HepG2 (cell line): ENCODE results near the gene SERPINE3. TPM values are rescaled to one million over a fixed set of nuclear protein-coding genes. Genes with fewer than 3 reads are reported as not detected.

Experiments used
- ATAC-seq: fragments of 200-7000 bp; cut with Tn5 transposase; 3 replicates; pipeline ENCODE4 v1.9.1; 2020; ENCODE audit warnings: mild to moderate bottlenecking, moderate library complexity
- BruUV-seq: library from RNA; stranded (reverse); fragments of 400-500 nt; replicated peaks from 2 replicates; lab custom pipeline; 2021; lab: Mats Ljungman, UMichigan
- CTCF ChIA-PET: fragments of 300-600 bp; formaldehyde crosslinking; extraction: SDS; loops from one replicate; lab custom pipeline; 2021; ENCODE audit warnings: low total read pairs, inconsistent platforms, low intra/inter-chr PET ratio; lab: Yijun Ruan, JAX
- POLR2A ChIA-PET: fragments of 350-600 bp; sonication (Branson Sonifier 250); formaldehyde crosslinking; loops from one replicate; lab custom pipeline; 2020; ENCODE audit warnings: antibody characterized with exemption, inconsistent platforms; lab: Yijun Ruan, JAX
- DNase-seq: peaks from one replicate; pipeline ENCODE4 v3.0.0-alpha.2; 2015; ENCODE audit warnings: low spot score
- FAIRE-seq: peaks from 3 replicates; lab custom pipeline; 2011; peaks lifted over from hg19 to GRCh38; lab: Jason Lieb, UNC
- H2AFZ ChIP-seq: one replicate; pipeline ENCODE4 v1.6.1; 2011; ENCODE audit warnings: low read length, inconsistent platforms
- H3K27ac ChIP-seq: fragments of 300-600 bp; 3 replicates; pipeline ENCODE4 v1.8.0; 2011; ENCODE audit warnings: mixed run types, mild to moderate bottlenecking, mixed read lengths, low read length, inconsistent platforms; ENCODE audit not compliant: insufficient read depth; ENCODE audit errors: extremely low read length
- H3K27me3 ChIP-seq, 2 experiments: fragments of 200-600 bp in 1 of 2; 2 replicates in 1 of 2; 3 replicates in 1 of 2; pipeline versions ENCODE4 v1.6.0 to v1.8.0; 2011; ENCODE audit warnings: low read length in 2 of 2, mild to moderate bottlenecking in 2 of 2, moderate library complexity in 2 of 2, inconsistent platforms in 1 of 2; ENCODE audit not compliant: insufficient read depth in 2 of 2, control insufficient read depth in 1 of 2
- H3K36me3 ChIP-seq, 2 experiments: fragments of 200-600 bp in 1 of 2; replicated peaks in 1 of 2; 2 replicates in 1 of 2; 3 replicates in 1 of 2; pipeline versions ENCODE4 v1.5.1 to v1.8.0; 2011; ENCODE audit warnings: low read length in 2 of 2, inconsistent platforms in 1 of 2; ENCODE audit not compliant: insufficient read depth in 2 of 2, control insufficient read depth in 1 of 2
- H3K4me1 ChIP-seq: 2 replicates; pipeline ENCODE4 v1.5.1; 2012; ENCODE audit warnings: low read length, inconsistent platforms; ENCODE audit not compliant: insufficient read depth
- H3K4me2 ChIP-seq: 2 replicates; pipeline ENCODE4 v1.6.0; 2011; ENCODE audit warnings: low read depth, low read length, inconsistent platforms
- H3K4me3 ChIP-seq, 3 experiments: fragments of 200-600 bp in 1 of 3; sonication (generic), shearing (Covaris generic) in 1 of 3; replicated peaks in 1 of 3; 2 replicates each; pipeline ENCODE4 v1.5.1; 2011 to 2016; ENCODE audit warnings: low read length in 3 of 3, inconsistent platforms in 2 of 3, low read depth in 2 of 3, mild to moderate bottlenecking in 2 of 3, control low read depth in 1 of 3, mixed read lengths in 1 of 3; ENCODE audit not compliant: insufficient read depth in 1 of 3
- H3K79me2 ChIP-seq: one replicate; pipeline ENCODE4 v1.6.1; 2011; ENCODE audit warnings: low read length, inconsistent platforms; ENCODE audit not compliant: insufficient read depth
- H3K9ac ChIP-seq: 2 replicates; pipeline ENCODE4 v1.6.0; 2011; ENCODE audit warnings: mild to moderate bottlenecking, low read depth, low read length, inconsistent platforms; ENCODE audit not compliant: insufficient read depth
- H3K9me3 ChIP-seq: 2 replicates; pipeline ENCODE4 v1.5.1; 2012; ENCODE audit warnings: mild to moderate bottlenecking, low read length
- H4K20me1 ChIP-seq: 2 replicates; pipeline ENCODE4 v1.6.0; 2011; ENCODE audit warnings: inconsistent platforms, mild to moderate bottlenecking, low read length, moderate library complexity; ENCODE audit not compliant: insufficient read depth
- ATRX ChIP-seq: sonication (generic); formaldehyde crosslinking; IDR thresholded peaks from 2 replicates; pipeline ENCODE4 v1.4.0; 2020; ENCODE audit warnings: missing genetic modification reagents, borderline replicate concordance
- ZNF205 ChIP-seq: IDR thresholded peaks from 2 replicates; pipeline ENCODE4 v1.6.1; 2018; ENCODE audit warnings: missing biosample characterization, missing genetic modification reagents
- ZNF543 ChIP-seq: sonication (generic); formaldehyde crosslinking; IDR thresholded peaks from 2 replicates; pipeline ENCODE4 v1.4.0; 2020; ENCODE audit warnings: mild to moderate bottlenecking, missing genetic modification reagents
- ZNF713 ChIP-seq: sonication (generic); formaldehyde crosslinking; IDR thresholded peaks from 2 replicates; pipeline ENCODE4 v1.4.0; 2020; ENCODE audit warnings: mild to moderate bottlenecking, missing genetic modification reagents
- WGBS: methylation state at CpG from one replicate; pipeline ENCODE4 v1.1.6; 2017; ENCODE audit warnings: low lambda C conversion rate; 5-methylcytosine and 5-hydroxymethylcytosine counted together
- in situ Hi-C: cut with HindIII; loops from 2 replicates; pipeline ENCODE4 v1.10.0; 2017; ENCODE audit warnings: low pct_unique_long_range_greater_than_20kb; ENCODE audit not compliant: extremely low pct_ligation_motif_present
- intact Hi-C: fragments of 100-400 bp; cut with micrococcal nuclease; formaldehyde crosslinking; loops from one replicate; pipeline ENCODE4 v1.10.0; 2022; ENCODE audit not compliant: unreplicated experiment
- polyA plus RNA-seq, 8 experiments: library from polyadenylated mRNA; depleted of rRNA in 3 of 8; stranded (reverse) in 7 of 8; unstranded in 1 of 8; fragments of >200 nt; fragmentation: Illumina TruSeq in 4 of 8; extraction: Trizol in 4 of 8; gene quantifications; 2 replicates each; pipeline versions ENCODE4 v1.2.1 to v1.2.3, GENCODE V29; 2011 to 2016; ENCODE audit warnings: low read depth in 4 of 8, missing spikeins in 1 of 8, mixed read lengths in 1 of 8; ENCODE audit not compliant: insufficient read depth in 1 of 8
- total RNA-seq, 5 experiments: library from RNA; depleted of rRNA; stranded (reverse); fragments of >200 nt; fragmentation: Illumina TruSeq; extraction: Trizol; gene quantifications; 2 replicates each; pipeline ENCODE4 v1.2.3, GENCODE V29; 2016; ENCODE audit warnings: low read depth in 1 of 5
- TF ChIP-seq, protein P1 (sequence below): IDR thresholded peaks from 2 replicates; pipeline ENCODE4 v1.6.1; 2012; ENCODE audit warnings: low read depth, low read length, improper control_type of control experiment
- TF ChIP-seq, protein P2 (sequence below): sonication (generic); formaldehyde crosslinking; IDR thresholded peaks from 2 replicates; pipeline ENCODE4 v1.4.0; 2020; ENCODE audit warnings: mild to moderate bottlenecking, missing genetic modification reagents
- TF ChIP-seq, protein P3 (sequence below): sonication (generic); formaldehyde crosslinking; IDR thresholded peaks from 2 replicates; pipeline ENCODE4 v1.8.1; 2023; ENCODE audit warnings: mild to moderate bottlenecking, inconsistent platforms, moderate library complexity, missing genetic modification reagents, borderline replicate concordance

SERPINE3 gene
- total and polyA plus RNA-seq, 2 of the 13 experiments (the other 11 are each of a cell fraction or from before 2014, with no cell fraction given), result not detected

DNA sequence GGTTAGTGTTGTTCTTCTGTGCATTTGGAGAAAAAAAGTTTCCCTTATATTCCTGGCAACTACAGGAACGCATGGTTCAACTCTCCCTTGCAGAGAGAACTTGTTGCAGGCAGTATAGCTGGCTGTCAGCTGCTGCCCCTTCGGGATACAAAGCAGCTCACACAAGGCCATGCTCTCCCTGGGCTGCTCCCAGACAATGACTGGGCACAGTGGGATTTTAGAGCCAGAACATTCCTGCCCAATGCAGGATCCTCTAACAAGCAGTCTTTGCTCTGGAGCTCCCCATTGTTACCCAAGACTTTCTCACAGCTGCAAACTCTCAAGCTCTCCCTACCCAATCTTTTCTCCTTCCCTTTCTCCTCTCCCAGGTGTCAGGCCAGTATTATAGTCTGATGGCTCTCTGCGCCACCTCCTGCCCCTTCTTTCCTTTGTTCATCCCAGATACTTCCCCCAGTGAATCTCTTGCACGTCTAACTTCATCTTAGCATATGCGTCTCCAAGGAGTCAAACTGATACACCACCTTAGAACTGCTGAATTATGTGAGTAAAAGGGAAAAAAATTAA, 27.5 kb upstream of the SERPINE3 start:
- Histone ChIP-seq H3K4me2 (no peak overlapping the region), H2AFZ (no peak overlapping the region), H3K9ac (no peak overlapping the region), H3K79me2 (no peaks in the 10 kb centered on the region), H4K20me1 (no peaks in the 10 kb centered on the region), H3K27ac (no peak overlapping the region), H3K27me3 (peaks cover 0 to 13% of the 10 kb centered on the region in 2 experiments; a peak in 1 of 5 replicates), H3K4me3 (no peak overlapping the region), H3K9me3 (no peaks in the 10 kb centered on the region), H3K4me1 (no peaks in the 10 kb centered on the region), H3K36me3 (no peaks in the 10 kb centered on the region)
- 58% methylated on average over 5 of the region's 5 CpGs for WGBS
- FAIRE-seq (no peak), DNase-seq (no peak), ATAC-seq (0 out of 3 replicates have a peak, but pooled peaks have one; percentile 41)
- TF ChIP-seq ATRX (CRISPR knock-in tag) (no peak), ZNF205 (CRISPR knock-in tag) (no peak), ZNF543 (CRISPR knock-in tag) (no peak), ZNF713 (CRISPR knock-in tag) (no peak)
- TF ChIP-seq, protein P1, sequence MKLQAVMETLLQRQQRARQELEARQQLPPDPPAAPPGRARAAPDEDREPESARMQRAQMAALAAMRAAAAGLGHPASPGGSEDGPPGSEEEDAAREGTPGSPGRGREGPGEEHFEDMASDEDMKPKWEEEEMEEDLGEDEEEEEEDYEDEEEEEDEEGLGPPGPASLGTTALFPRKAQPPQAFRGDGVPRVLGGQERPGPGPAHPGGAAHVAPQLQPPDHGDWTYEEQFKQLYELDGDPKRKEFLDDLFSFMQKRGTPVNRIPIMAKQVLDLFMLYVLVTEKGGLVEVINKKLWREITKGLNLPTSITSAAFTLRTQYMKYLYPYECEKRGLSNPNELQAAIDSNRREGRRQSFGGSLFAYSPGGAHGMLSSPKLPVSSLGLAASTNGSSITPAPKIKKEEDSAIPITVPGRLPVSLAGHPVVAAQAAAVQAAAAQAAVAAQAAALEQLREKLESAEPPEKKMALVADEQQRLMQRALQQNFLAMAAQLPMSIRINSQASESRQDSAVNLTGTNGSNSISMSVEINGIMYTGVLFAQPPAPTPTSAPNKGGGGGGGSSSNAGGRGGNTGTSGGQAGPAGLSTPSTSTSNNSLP, result no peak
- TF ChIP-seq, protein P2, sequence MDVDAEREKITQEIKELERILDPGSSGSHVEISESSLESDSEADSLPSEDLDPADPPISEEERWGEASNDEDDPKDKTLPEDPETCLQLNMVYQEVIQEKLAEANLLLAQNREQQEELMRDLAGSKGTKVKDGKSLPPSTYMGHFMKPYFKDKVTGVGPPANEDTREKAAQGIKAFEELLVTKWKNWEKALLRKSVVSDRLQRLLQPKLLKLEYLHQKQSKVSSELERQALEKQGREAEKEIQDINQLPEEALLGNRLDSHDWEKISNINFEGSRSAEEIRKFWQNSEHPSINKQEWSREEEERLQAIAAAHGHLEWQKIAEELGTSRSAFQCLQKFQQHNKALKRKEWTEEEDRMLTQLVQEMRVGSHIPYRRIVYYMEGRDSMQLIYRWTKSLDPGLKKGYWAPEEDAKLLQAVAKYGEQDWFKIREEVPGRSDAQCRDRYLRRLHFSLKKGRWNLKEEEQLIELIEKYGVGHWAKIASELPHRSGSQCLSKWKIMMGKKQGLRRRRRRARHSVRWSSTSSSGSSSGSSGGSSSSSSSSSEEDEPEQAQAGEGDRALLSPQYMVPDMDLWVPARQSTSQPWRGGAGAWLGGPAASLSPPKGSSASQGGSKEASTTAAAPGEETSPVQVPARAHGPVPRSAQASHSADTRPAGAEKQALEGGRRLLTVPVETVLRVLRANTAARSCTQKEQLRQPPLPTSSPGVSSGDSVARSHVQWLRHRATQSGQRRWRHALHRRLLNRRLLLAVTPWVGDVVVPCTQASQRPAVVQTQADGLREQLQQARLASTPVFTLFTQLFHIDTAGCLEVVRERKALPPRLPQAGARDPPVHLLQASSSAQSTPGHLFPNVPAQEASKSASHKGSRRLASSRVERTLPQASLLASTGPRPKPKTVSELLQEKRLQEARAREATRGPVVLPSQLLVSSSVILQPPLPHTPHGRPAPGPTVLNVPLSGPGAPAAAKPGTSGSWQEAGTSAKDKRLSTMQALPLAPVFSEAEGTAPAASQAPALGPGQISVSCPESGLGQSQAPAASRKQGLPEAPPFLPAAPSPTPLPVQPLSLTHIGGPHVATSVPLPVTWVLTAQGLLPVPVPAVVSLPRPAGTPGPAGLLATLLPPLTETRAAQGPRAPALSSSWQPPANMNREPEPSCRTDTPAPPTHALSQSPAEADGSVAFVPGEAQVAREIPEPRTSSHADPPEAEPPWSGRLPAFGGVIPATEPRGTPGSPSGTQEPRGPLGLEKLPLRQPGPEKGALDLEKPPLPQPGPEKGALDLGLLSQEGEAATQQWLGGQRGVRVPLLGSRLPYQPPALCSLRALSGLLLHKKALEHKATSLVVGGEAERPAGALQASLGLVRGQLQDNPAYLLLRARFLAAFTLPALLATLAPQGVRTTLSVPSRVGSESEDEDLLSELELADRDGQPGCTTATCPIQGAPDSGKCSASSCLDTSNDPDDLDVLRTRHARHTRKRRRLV, result no peak
- TF ChIP-seq, protein P3, sequence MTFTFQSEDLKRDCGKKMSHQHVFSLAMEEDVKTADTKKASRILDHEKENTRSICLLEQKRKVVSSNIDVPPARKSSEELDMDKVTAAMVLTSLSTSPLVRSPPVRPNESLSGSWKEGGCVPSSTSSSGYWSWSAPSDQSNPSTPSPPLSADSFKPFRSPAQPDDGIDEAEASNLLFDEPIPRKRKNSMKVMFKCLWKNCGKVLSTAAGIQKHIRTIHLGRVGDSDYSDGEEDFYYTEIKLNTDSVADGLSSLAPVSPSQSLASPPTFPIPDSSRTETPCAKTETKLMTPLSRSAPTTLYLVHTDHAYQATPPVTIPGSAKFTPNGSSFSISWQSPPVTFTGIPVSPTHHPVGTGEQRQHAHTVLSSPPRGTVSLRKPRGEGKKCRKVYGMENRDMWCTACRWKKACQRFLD, result no peak
- intact Hi-C loops, result no loop called here
- in situ Hi-C loops, result no loop called here
- POLR2A ChIA-PET, result no interaction called here
- no TSS peak for BruUV-seq
- CTCF ChIA-PET, result no interaction called here
